ENCODE data around the gene PIP4P1.
"Not testable (repeated sequence)": the region's sequence is repeated elsewhere in the genome, so short reads cannot be mapped to it uniquely, and the experiment has no call there.

The PIP4P1 gene

DNA sequence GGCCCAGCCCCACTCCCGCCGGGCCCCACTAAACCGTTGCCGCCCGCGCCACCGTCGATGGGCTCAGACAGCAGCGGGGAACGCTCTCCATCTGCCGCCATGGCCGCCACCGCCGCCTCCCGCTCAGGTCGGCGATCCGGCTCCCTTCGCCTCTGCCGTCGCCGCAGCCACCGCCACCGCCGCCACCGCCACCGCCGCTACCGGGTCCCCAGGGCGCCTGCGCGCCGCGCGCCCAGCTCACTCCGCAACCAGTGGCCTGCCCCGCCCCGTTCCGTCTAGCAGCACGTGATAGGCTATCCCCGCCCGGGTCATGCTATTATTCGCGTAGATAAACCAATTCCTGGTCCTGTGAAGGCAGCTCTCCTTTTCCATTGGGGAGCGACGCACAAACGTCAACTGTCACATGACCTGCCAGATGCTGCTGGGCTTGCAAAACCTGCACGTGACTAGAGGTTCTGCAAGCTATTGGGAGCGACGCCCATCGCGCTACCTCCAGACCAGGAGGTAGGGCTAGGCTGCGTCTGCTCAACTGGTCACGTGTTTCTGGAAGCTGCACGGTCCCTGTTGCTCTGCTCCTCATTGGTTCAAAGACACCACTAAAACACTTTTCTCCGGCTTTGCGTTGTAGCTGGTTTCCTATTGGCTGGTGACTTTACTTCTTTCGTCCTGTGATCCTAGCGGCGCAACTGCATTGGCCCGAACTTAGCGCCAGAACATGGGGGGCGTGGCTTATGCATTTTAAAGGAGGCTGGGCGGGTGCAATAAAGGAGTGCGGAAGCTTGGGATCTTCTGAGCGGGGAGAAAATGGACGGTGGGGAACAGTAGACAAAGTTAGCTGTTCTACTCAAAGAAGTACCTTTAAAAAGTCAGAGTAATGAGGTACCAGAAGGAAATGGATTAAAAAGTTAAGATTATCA, at the start of gene PIP4P1:
TSS of gene PIP4P1 (minus strand) at position 210 of the 917 bp plus-strand sequence. CDS start at position 101, 109 bp downstream.
- DNase-seq (ENCODE audit: low read depth, low spot score) = peak; percentile 99
- H3K36me3 ChIP-seq (ENCODE audit: control insufficient read depth, insufficient read depth, low read length) = peaks cover 16% of the 10 kb centered on the region; the same call in 1 of the 2 replicates
- WGBS (ENCODE audit: insufficient coverage, insufficient read length) = no CpG with 5 or more reads among the region's 67 CpGs
- no peaks in the 10 kb centered on the region for H3K4me1 ChIP-seq (ENCODE audit: control insufficient read depth, insufficient read depth, low read length)
- H3K4me3 ChIP-seq (ENCODE audit: low read length) = peak within 1 kb of the TSS; percentile 70
- no peaks in the 10 kb centered on the region for H3K9me3 ChIP-seq (ENCODE audit: control insufficient read depth, insufficient read depth, low read length)
- H3K27ac ChIP-seq (ENCODE audit: low read length) = no peak within 1 kb of the TSS
- H3K27me3 ChIP-seq (ENCODE audit: control insufficient read depth, insufficient read depth, low read length) = no peaks in the 10 kb centered on the region

GRCh38 chr14:20508367-20508766, 47.1 kb upstream of the PIP4P1 start:
- Histone ChIP-seq H3K36me3 (ENCODE audit: control insufficient read depth, insufficient read depth, low read length) (no peaks in the 10 kb centered on the region), H3K27me3 (ENCODE audit: control insufficient read depth, insufficient read depth, low read length) (no peaks in the 10 kb centered on the region), H3K9me3 (ENCODE audit: control insufficient read depth, insufficient read depth, low read length) (no peaks in the 10 kb centered on the region), H3K4me1 (ENCODE audit: control insufficient read depth, insufficient read depth, low read length) (no peaks in the 10 kb centered on the region), H3K4me3 (ENCODE audit: low read length) (no peak overlapping the region), H3K27ac (ENCODE audit: low read length) (no peak overlapping the region)
- WGBS (ENCODE audit: insufficient coverage, insufficient read length) = no CpG with 5 or more reads among the region's 8 CpGs
- DNase-seq (ENCODE audit: low read depth, low spot score) = no peak

DNA sequence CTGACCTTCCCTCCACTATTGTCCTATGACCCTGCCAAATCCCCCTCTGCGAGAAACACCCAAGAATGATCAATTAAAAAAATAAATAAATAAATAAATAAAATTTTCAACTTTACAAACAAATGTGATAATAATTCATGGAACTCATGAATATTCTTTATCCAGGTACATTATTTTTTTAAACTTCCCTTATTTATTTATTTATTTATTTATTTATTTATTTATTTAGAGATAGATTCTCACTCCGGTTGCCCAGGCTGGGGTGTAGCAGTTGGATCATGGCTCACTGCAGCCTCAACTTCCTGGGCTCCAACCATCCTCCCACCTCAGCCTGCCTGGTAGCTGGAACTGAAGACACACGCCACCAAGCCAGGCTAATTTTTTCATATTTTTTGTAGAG, 46.3 kb upstream of the PIP4P1 start:
- DNase-seq (ENCODE audit: low read depth, low spot score); H3K9me3 ChIP-seq (ENCODE audit: control insufficient read depth, insufficient read depth, low read length): not testable (repeated sequence)
- no CpG with 5 or more reads among the region's 3 CpGs for WGBS (ENCODE audit: insufficient coverage, insufficient read length)

DNA sequence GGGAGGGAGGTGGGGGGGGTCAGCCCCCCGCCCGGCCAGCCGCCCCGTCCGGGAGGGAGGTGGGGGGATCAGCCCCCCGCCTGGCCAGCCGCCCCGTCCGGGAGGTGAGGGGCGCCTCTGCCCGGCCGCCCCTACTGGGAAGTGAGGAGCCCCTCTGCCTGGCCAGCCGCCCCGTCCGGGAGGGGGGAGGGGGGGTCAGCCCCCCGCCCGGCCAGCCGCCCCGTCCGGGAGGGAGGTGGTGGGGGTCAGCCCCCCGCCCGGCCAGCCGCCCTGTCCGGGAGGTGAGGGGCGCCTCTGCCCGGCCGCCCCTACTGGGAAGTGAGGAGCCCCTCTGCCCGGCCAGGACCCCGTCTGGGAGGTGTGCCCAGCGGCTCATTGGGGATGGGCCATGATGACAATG, 45.5 kb upstream of the PIP4P1 start:
- H3K36me3 ChIP-seq (ENCODE audit: control insufficient read depth, insufficient read depth, low read length); H3K4me1 ChIP-seq (ENCODE audit: control insufficient read depth, insufficient read depth, low read length); H3K27me3 ChIP-seq (ENCODE audit: control insufficient read depth, insufficient read depth, low read length); DNase-seq (ENCODE audit: low read depth, low spot score); H3K9me3 ChIP-seq (ENCODE audit: control insufficient read depth, insufficient read depth, low read length); H3K27ac ChIP-seq (ENCODE audit: low read length); H3K4me3 ChIP-seq (ENCODE audit: low read length): not testable (repeated sequence)
- WGBS (ENCODE audit: insufficient coverage, insufficient read length) = no CpG with 5 or more reads among the region's 30 CpGs

More for the DNA sequence above, 46.3 kb upstream of the PIP4P1 start:
- not testable (repeated sequence) for H3K27ac ChIP-seq (ENCODE audit: low read length); H3K4me3 ChIP-seq (ENCODE audit: low read length); H3K36me3 ChIP-seq (ENCODE audit: control insufficient read depth, insufficient read depth, low read length); H3K27me3 ChIP-seq (ENCODE audit: control insufficient read depth, insufficient read depth, low read length); H3K4me1 ChIP-seq (ENCODE audit: control insufficient read depth, insufficient read depth, low read length)

- not testable (repeated sequence) for H3K36me3 ChIP-seq (ENCODE audit: control insufficient read depth, insufficient read depth, low read length); H3K27me3 ChIP-seq (ENCODE audit: control insufficient read depth, insufficient read depth, low read length); H3K9me3 ChIP-seq (ENCODE audit: control insufficient read depth, insufficient read depth, low read length); H3K27ac ChIP-seq (ENCODE audit: low read length); H3K4me1 ChIP-seq (ENCODE audit: control insufficient read depth, insufficient read depth, low read length); H3K4me3 ChIP-seq (ENCODE audit: low read length); DNase-seq (ENCODE audit: low read depth, low spot score)
- WGBS (ENCODE audit: insufficient coverage, insufficient read length) = no CpG with 5 or more reads among the region's 30 CpGs
These were observed 45.0 kb upstream of the PIP4P1 start for GRCh38 chr14:20506276-20506675.

DNA sequence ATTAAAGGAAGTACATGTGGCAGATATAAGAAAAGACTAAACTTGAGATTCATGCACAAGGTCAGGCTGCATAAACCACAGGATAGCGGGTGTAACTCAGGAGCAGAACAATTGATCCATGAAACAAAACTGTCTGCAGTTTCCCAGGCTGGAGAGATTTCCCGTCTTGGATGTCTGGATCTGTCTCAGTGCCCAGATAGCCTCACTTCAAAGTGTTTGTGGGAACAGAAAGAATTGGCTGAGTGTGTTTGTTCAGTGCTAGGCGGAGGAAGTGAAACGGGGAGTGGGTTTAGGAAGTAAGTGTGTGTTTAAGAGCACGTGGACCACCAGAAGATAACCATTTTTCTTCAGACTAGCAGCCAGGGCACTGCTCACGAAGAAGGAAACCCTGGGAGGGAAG, 42.7 kb upstream of the PIP4P1 start:
- Histone ChIP-seq H3K4me3 (ENCODE audit: low read length) (no peak overlapping the region), H3K4me1 (ENCODE audit: control insufficient read depth, insufficient read depth, low read length) (no peaks in the 10 kb centered on the region), H3K27ac (ENCODE audit: low read length) (no peak overlapping the region), H3K27me3 (ENCODE audit: control insufficient read depth, insufficient read depth, low read length) (no peaks in the 10 kb centered on the region), H3K36me3 (ENCODE audit: control insufficient read depth, insufficient read depth, low read length) (no peaks in the 10 kb centered on the region), H3K9me3 (ENCODE audit: control insufficient read depth, insufficient read depth, low read length) (no peaks in the 10 kb centered on the region)
- DNase-seq (ENCODE audit: low read depth, low spot score) = no peak
- WGBS (ENCODE audit: insufficient coverage, insufficient read length) = no CpG with 5 or more reads among the region's 6 CpGs

DNA sequence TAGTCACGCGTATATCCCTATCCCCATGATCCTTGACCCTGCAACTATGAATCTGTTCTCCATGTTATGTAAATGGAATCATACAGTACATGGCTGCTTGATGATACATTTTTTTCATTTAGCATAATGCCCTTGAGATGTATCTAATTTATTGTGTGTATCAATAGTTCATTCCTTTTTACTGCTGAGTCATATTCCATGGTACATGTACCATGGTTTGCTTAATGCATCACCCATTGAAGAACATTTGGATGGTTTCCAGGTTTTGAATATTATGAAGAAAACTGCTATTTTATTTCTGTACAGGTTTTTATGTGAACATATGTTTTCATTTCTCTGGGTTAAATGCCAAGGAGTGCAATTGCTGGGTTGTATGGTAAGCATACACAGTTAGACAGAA, 40.1 kb upstream of the PIP4P1 start:
- no peaks in the 10 kb centered on the region for H3K36me3 ChIP-seq (ENCODE audit: control insufficient read depth, insufficient read depth, low read length)
- H3K4me3 ChIP-seq (ENCODE audit: low read length) = no peak overlapping the region
- no CpG with 5 or more reads among the region's 2 CpGs for WGBS (ENCODE audit: insufficient coverage, insufficient read length)
- H3K27me3 ChIP-seq (ENCODE audit: control insufficient read depth, insufficient read depth, low read length) = no peaks in the 10 kb centered on the region
- no peak overlapping the region for H3K27ac ChIP-seq (ENCODE audit: low read length)
- no peaks in the 10 kb centered on the region for H3K4me1 ChIP-seq (ENCODE audit: control insufficient read depth, insufficient read depth, low read length)
- no peaks in the 10 kb centered on the region for H3K9me3 ChIP-seq (ENCODE audit: control insufficient read depth, insufficient read depth, low read length)
- no peak for DNase-seq (ENCODE audit: low read depth, low spot score)

GRCh38 chr14:20499881-20500280, 38.6 kb upstream of the PIP4P1 start:
- no peak overlapping the region for H3K4me3 ChIP-seq (ENCODE audit: low read length)
- WGBS (ENCODE audit: insufficient coverage, insufficient read length) = no CpG with 5 or more reads among the region's 5 CpGs
- H3K36me3 ChIP-seq (ENCODE audit: control insufficient read depth, insufficient read depth, low read length) = no peaks in the 10 kb centered on the region
- H3K9me3 ChIP-seq (ENCODE audit: control insufficient read depth, insufficient read depth, low read length) = no peaks in the 10 kb centered on the region; the same call in 1 of the 2 replicates
- no peak for DNase-seq (ENCODE audit: low read depth, low spot score)
- H3K27ac ChIP-seq (ENCODE audit: low read length) = no peak overlapping the region
- H3K27me3 ChIP-seq (ENCODE audit: control insufficient read depth, insufficient read depth, low read length) = no peaks in the 10 kb centered on the region
- no peaks in the 10 kb centered on the region for H3K4me1 ChIP-seq (ENCODE audit: control insufficient read depth, insufficient read depth, low read length)

DNA sequence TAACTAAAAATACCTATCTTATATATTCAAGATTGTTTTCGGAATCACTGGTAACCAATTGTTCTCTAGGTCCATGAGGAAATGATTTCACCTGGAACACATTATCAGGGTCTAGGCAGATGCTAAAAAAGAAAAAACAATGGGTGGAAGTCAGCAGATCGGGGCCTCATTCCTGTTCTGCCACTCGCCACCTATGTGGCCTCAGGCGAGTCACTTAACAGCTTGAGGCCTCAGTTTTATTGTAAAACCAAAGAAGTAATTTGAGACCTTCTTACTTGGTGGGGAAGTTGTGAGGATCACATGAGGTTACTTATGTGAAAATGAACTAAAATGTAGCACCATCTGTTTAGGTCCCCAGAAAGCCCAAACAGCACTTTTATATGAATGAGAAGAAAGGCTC, 37.9 kb upstream of the PIP4P1 start:
- Histone ChIP-seq H3K4me3 (ENCODE audit: low read length) (no peak overlapping the region), H3K9me3 (ENCODE audit: control insufficient read depth, insufficient read depth, low read length) (no peaks in the 10 kb centered on the region; the same call in 1 of the 2 replicates), H3K27ac (ENCODE audit: low read length) (no peak overlapping the region), H3K4me1 (ENCODE audit: control insufficient read depth, insufficient read depth, low read length) (no peaks in the 10 kb centered on the region), H3K27me3 (ENCODE audit: control insufficient read depth, insufficient read depth, low read length) (no peaks in the 10 kb centered on the region), H3K36me3 (ENCODE audit: control insufficient read depth, insufficient read depth, low read length) (no peaks in the 10 kb centered on the region)
- WGBS (ENCODE audit: insufficient coverage, insufficient read length) = no CpG with 5 or more reads among the region's 4 CpGs
- DNase-seq (ENCODE audit: low read depth, low spot score) = no peak

- no CpG with 5 or more reads among the region's 2 CpGs for WGBS (ENCODE audit: insufficient coverage, insufficient read length)
- H3K9me3 ChIP-seq (ENCODE audit: control insufficient read depth, insufficient read depth, low read length) = no peaks in the 10 kb centered on the region; the same call in 1 of the 2 replicates
- DNase-seq (ENCODE audit: low read depth, low spot score) = no peak
- no peak overlapping the region for H3K4me3 ChIP-seq (ENCODE audit: low read length)
- H3K36me3 ChIP-seq (ENCODE audit: control insufficient read depth, insufficient read depth, low read length) = no peaks in the 10 kb centered on the region
- H3K4me1 ChIP-seq (ENCODE audit: control insufficient read depth, insufficient read depth, low read length) = no peaks in the 10 kb centered on the region
- H3K27me3 ChIP-seq (ENCODE audit: control insufficient read depth, insufficient read depth, low read length) = no peaks in the 10 kb centered on the region
- no peak overlapping the region for H3K27ac ChIP-seq (ENCODE audit: low read length)
These were observed 37.4 kb upstream of the PIP4P1 start for GRCh38 chr14:20498622-20499021.
